IMR-90 (cell line): ENCODE results near the gene RXYLT1. TPM values are rescaled to one million over a fixed set of nuclear protein-coding genes. Genes with fewer than 3 reads are reported as not detected.

Experiments used
- ATAC-seq: fragments of 200-7000 bp; cut with Tn5 transposase; 2 replicates; pipeline ENCODE4 v1.9.1; 2020; ENCODE audit warnings: low read depth, mild to moderate bottlenecking, moderate library complexity
- BruUV-seq: library from RNA; stranded (reverse); fragments of 400-500 nt; replicated peaks from 2 replicates; lab custom pipeline; 2021; lab: Mats Ljungman, UMichigan
- CTCF ChIA-PET: fragments of 300-600 bp; formaldehyde crosslinking; extraction: SDS; loops from one replicate; lab custom pipeline; 2021; ENCODE audit warnings: antibody characterized with exemption; lab: Yijun Ruan, JAX
- POLR2A ChIA-PET: fragments of 300-600 bp; sonication (Branson Sonifier 250); formaldehyde crosslinking; loops from one replicate; lab custom pipeline; 2022; ENCODE audit warnings: antibody characterized with exemption; ENCODE audit not compliant: unreplicated experiment; lab: Charles Lee
- DNase-seq: peaks from one replicate; pipeline ENCODE4 v3.0.0; 2013
- H2AFZ ChIP-seq: replicated peaks from 2 replicates; pipeline ENCODE3; 2013; ENCODE audit warnings: low read length, mild to moderate bottlenecking; ENCODE audit not compliant: poor library complexity
- H2AK5ac ChIP-seq: 2 replicates; pipeline ENCODE4 v1.6.1; 2013; ENCODE audit warnings: low read depth, low read length, inconsistent platforms
- H2AK9ac ChIP-seq: replicated peaks from 2 replicates; pipeline ENCODE3; 2013; ENCODE audit warnings: mild to moderate bottlenecking, low read depth, low read length, moderate library complexity; ENCODE audit not compliant: poor library complexity
- H2BK120ac ChIP-seq: 2 replicates; pipeline ENCODE4 v1.6.1; 2013; ENCODE audit warnings: low read depth, low read length, inconsistent platforms
- H2BK15ac ChIP-seq: 3 replicates; pipeline ENCODE4 v1.6.1; 2013; ENCODE audit warnings: low read depth, low read length, inconsistent platforms
- H2BK20ac ChIP-seq: 2 replicates; pipeline ENCODE4 v1.6.1; 2013; ENCODE audit warnings: low read depth, mild to moderate bottlenecking, inconsistent platforms, low read length, moderate library complexity
- H2BK5ac ChIP-seq: 2 replicates; pipeline ENCODE4 v1.6.1; 2013; ENCODE audit warnings: mild to moderate bottlenecking, low read depth, low read length, inconsistent platforms; ENCODE audit not compliant: poor library complexity, severe bottlenecking
- H3K14ac ChIP-seq: replicated peaks from 2 replicates; pipeline ENCODE4 v1.6.1; 2013; ENCODE audit warnings: low read depth, low read length, inconsistent platforms
- H3K18ac ChIP-seq: 2 replicates; pipeline ENCODE4 v1.6.1; 2013; ENCODE audit warnings: low read depth, low read length, control low read depth
- H3K23ac ChIP-seq: 2 replicates; pipeline ENCODE4 v1.6.1; 2013; ENCODE audit warnings: low read depth, low read length, inconsistent platforms
- H3K27ac ChIP-seq: 2 replicates; pipeline ENCODE4 v1.5.1; 2013; ENCODE audit warnings: mild to moderate bottlenecking, control low read depth, low read length; ENCODE audit not compliant: insufficient read depth
- H3K27me3 ChIP-seq: 2 replicates; pipeline ENCODE4 v1.6.1; 2013; ENCODE audit warnings: low read length; ENCODE audit not compliant: control insufficient read depth, insufficient read depth
- H3K36me3 ChIP-seq: 2 replicates; pipeline ENCODE4 v1.6.1; 2013; ENCODE audit warnings: low read length, mixed read lengths; ENCODE audit not compliant: control insufficient read depth, insufficient read depth
- H3K4ac ChIP-seq: 2 replicates; pipeline ENCODE4 v1.6.1; 2013; ENCODE audit warnings: low read depth, low read length, inconsistent platforms
- H3K4me1 ChIP-seq: 2 replicates; pipeline ENCODE4 v1.6.1; 2013; ENCODE audit warnings: low read length, mixed read lengths; ENCODE audit not compliant: control insufficient read depth, insufficient read depth
- H3K4me2 ChIP-seq: 2 replicates; pipeline ENCODE4 v1.6.1; 2013; ENCODE audit warnings: low read depth, mild to moderate bottlenecking, control low read depth, low read length, moderate library complexity
- H3K4me3 ChIP-seq: 2 replicates; pipeline ENCODE4 v1.5.1; 2013; ENCODE audit warnings: low read depth, mild to moderate bottlenecking, control low read depth, low read length, moderate library complexity; ENCODE audit not compliant: insufficient read depth
- H3K56ac ChIP-seq: 2 replicates; pipeline ENCODE4 v1.6.1; 2013; ENCODE audit warnings: low read length, inconsistent platforms; ENCODE audit not compliant: insufficient read depth; ENCODE audit errors: extremely low read depth
- H3K79me1 ChIP-seq, 2 experiments: 2 replicates each; pipeline ENCODE4 v1.6.1; 2013; ENCODE audit warnings: low read length in 2 of 2, inconsistent platforms in 1 of 2, low read depth in 1 of 2
- H3K9ac ChIP-seq: 2 replicates; pipeline ENCODE4 v1.6.1; 2013; ENCODE audit warnings: low read depth, low read length, control low read depth
- H3K9me1 ChIP-seq: 2 replicates; pipeline ENCODE4 v1.6.1; 2013; ENCODE audit warnings: low read length, inconsistent platforms; ENCODE audit not compliant: insufficient read depth
- H3K9me3 ChIP-seq: 2 replicates; pipeline ENCODE4 v1.6.1; 2013; ENCODE audit warnings: low read length; ENCODE audit not compliant: control insufficient read depth, insufficient read depth
- H4K20me1 ChIP-seq: 2 replicates; pipeline ENCODE4 v1.6.1; 2013; ENCODE audit warnings: low read length, inconsistent platforms; ENCODE audit not compliant: insufficient read depth
- H4K5ac ChIP-seq: 2 replicates; pipeline ENCODE4 v1.6.1; 2013; ENCODE audit warnings: mild to moderate bottlenecking, low read depth, low read length, control low read depth
- H4K8ac ChIP-seq, 2 experiments: 2 replicates each; pipeline ENCODE4 v1.6.1; 2013; ENCODE audit warnings: low read depth in 2 of 2, low read length in 2 of 2, control low read depth in 1 of 2, inconsistent platforms in 1 of 2
- H4K91ac ChIP-seq: 2 replicates; pipeline ENCODE4 v1.6.1; 2013; ENCODE audit warnings: low read depth, low read length, inconsistent platforms; ENCODE audit not compliant: insufficient read depth
- CEBPB ChIP-seq: IDR thresholded peaks from 2 replicates; pipeline ENCODE4 v1.6.1; 2012; ENCODE audit warnings: low read depth, low read length, improper control_type of control experiment
- ELK1 ChIP-seq: fragments of 150-350 bp; IDR thresholded peaks from 2 replicates; pipeline ENCODE4 v1.6.1; 2016; ENCODE audit warnings: low read depth, mild to moderate bottlenecking, low read length, moderate library complexity, borderline replicate concordance
- FOS ChIP-seq: fragments of 150-350 bp; IDR thresholded peaks from 2 replicates; pipeline ENCODE4 v1.6.1; 2016; ENCODE audit warnings: low read depth, low read length
- MAFK ChIP-seq: IDR thresholded peaks from 2 replicates; pipeline ENCODE4 v1.6.1; 2012; ENCODE audit warnings: low read depth, low read length, improper control_type of control experiment
- NFE2L2 ChIP-seq: fragments of 150-350 bp; IDR thresholded peaks from 2 replicates; pipeline ENCODE4 v1.6.1; 2016; ENCODE audit warnings: low read depth, mild to moderate bottlenecking, low read length
- RAD21 ChIP-seq: IDR thresholded peaks from 2 replicates; pipeline ENCODE4 v1.6.1; 2012; ENCODE audit warnings: low read length, improper control_type of control experiment
- SMC3 ChIP-seq: fragments of 150-350 bp; IDR thresholded peaks from 2 replicates; pipeline ENCODE4 v1.6.1; 2016; ENCODE audit warnings: low read depth, mild to moderate bottlenecking, antibody characterized with exemption, low read length, moderate library complexity
- USF2 ChIP-seq: fragments of 150-350 bp; IDR thresholded peaks from 2 replicates; pipeline ENCODE4 v1.6.1; 2017; ENCODE audit warnings: mild to moderate bottlenecking, antibody characterized with exemption, low read length, low read depth
- WGBS, 2 experiments: methylation state at CpG; one replicate each; pipeline versions ENCODE4 v1.1.5 to v1.1.7; 2013; ENCODE audit warnings: missing lambda C conversion rate in 2 of 2; ENCODE audit not compliant: insufficient read length in 1 of 2; ENCODE audit errors: extremely low coverage in 2 of 2; 5-methylcytosine and 5-hydroxymethylcytosine counted together
- dilution Hi-C: fragments of 300-500 bp; cut with HindIII; formaldehyde crosslinking; loops from one replicate; pipeline ENCODE4 v1.14.3; 2018; ENCODE audit warnings: low sequenced_read_pairs; ENCODE audit not compliant: unreplicated experiment
- in situ Hi-C: fragments of 300-500 bp; cut with MboI; formaldehyde crosslinking; loops from 3 replicates; pipeline ENCODE4 v1.14.3; 2019; ENCODE audit warnings: low sequenced_read_pairs, inconsistent platforms, mixed read lengths
- intact Hi-C: fragments of 100-400 bp; cut with micrococcal nuclease; formaldehyde crosslinking; loops from 2 replicates; pipeline ENCODE4 v1.10.0; 2022
- polyA plus RNA-seq, 3 experiments: library from polyadenylated mRNA; depleted of rRNA; stranded (reverse); fragments of >200 nt; gene quantifications; 2 replicates each; pipeline ENCODE4 v1.2.3, GENCODE V29; 2012; ENCODE audit warnings: low replicate concordance in 1 of 3
- total RNA-seq: library from RNA; depleted of rRNA; stranded (reverse); fragments of >200 nt; gene quantifications from 2 replicates; pipeline ENCODE4 v1.2.3, GENCODE V29; 2012

RXYLT1 gene
- total and polyA plus RNA-seq, 2 of the 4 experiments (the other 2 are of a cell fraction): 9.0 to 9.5 TPM

GRCh38 chr12:63792338-63792737 lies 12.6 kb downstream of the RXYLT1 start:
- no peak overlapping the region for H3K4me3 ChIP-seq
- H2AK9ac ChIP-seq: no peak overlapping the region
- H3K9me1 ChIP-seq: no peaks in the 10 kb centered on the region
- TF ChIP-seq CEBPB (no peak), SMC3 (no peak), ELK1 (no peak), USF2 (no peak), MAFK (no peak), RAD21 (no peak), NFE2L2 (no peak), FOS (no peak)
- H2AK5ac ChIP-seq: no peak overlapping the region
- H2BK15ac ChIP-seq: no peak overlapping the region
- no peak overlapping the region for H3K23ac ChIP-seq
- no peak overlapping the region for H4K8ac ChIP-seq
- no TSS peak for BruUV-seq
- H4K5ac ChIP-seq: no peak overlapping the region
- H2BK5ac ChIP-seq: no peak overlapping the region
- H3K79me1 ChIP-seq: no peaks in the 10 kb centered on the region
- H3K36me3 ChIP-seq: peaks cover 9% of the 10 kb centered on the region
- CTCF ChIA-PET: interaction anchor here (0.5 to 1.3 kb wide), 2 partner anchors 9 to 98 kb away, joined by 5 read pairs; no protein-coding TSS in a partner anchor
- POLR2A ChIA-PET: no interaction called here
- no peak overlapping the region for H2BK120ac ChIP-seq
- no peak overlapping the region for H3K4ac ChIP-seq
- H3K4me1 ChIP-seq: no peaks in the 10 kb centered on the region
- ATAC-seq (no peak), DNase-seq (no peak)
- WGBS, 2 experiments: no CpG with 5 or more reads among the region's 3 CpGs
- H3K27me3 ChIP-seq: no peaks in the 10 kb centered on the region
- H3K56ac ChIP-seq: no peak overlapping the region
- no peak overlapping the region for H4K91ac ChIP-seq
- no peak overlapping the region for H3K18ac ChIP-seq
- no peaks in the 10 kb centered on the region for H4K20me1 ChIP-seq
- dilution Hi-C loops (no loop called here), in situ Hi-C loops (no loop called here), intact Hi-C loops (no loop called here)
- H3K27ac ChIP-seq: no peak overlapping the region
- H3K14ac ChIP-seq: no peak overlapping the region
- no peak overlapping the region for H2AFZ ChIP-seq
- H3K4me2 ChIP-seq: no peak overlapping the region
- H3K9ac ChIP-seq: no peak overlapping the region
- H2BK20ac ChIP-seq: no peak overlapping the region
- H3K9me3 ChIP-seq: no peaks in the 10 kb centered on the region
